Coronary artery (tissue), 2 donors: Measurements from ENCODE around the gene MS4A7.

ENCODE experiments used
- DNase-seq: peaks from one replicate; pipeline ENCODE4 v3.0.0-alpha.2; 2017; ENCODE audit warnings: low spot score
- H3K27ac ChIP-seq, 2 donors: fragments of 200-600 bp; sonication (generic); one replicate each; pipeline ENCODE4 v1.5.1; 2016 to 2019
- H3K4me3 ChIP-seq: fragments of 200-600 bp; sonication (generic); 2 replicates; pipeline ENCODE4 v1.5.1; 2016; ENCODE audit warnings: mild to moderate bottlenecking, moderate library complexity
- TF ChIP-seq, protein P1 (sequence below): fragments of 200-600 bp; sonication (generic); IDR thresholded peaks from one replicate; pipeline ENCODE4 v1.5.1; 2019; ENCODE audit warnings: antibody characterized with exemption

Gene MS4A7

DNA sequence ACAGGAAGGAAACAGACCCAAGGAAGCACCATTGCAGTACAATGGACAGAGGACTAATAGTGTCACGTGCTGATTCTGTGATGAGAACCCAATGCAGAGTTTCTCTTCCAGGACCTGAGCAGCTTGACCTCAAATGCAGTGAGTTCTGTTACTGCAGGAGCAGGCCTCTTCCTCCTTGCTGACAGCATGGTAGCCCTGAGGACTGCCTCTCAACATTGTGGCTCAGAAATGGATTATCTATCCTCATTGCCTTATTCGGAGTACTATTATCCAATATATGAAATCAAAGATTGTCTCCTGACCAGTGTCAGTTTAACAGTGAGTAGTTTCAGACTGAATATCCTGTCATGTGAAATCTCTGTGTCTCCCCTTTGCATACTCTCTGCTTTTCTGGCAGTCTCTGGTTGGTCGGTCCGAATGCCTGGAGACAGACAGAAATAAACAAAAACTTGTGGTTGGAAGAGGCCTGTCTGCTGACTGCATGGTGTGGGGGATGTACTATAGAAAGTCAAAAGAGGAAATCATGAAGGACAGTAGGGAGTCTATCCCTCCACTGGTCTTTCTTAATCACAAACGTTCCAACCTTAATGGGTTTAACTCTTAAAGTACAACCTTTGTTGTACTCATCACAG lies 11.1 kb downstream of the MS4A7 start:
- DNase-seq: no peak
- peak overlapping the region in 1 of 2 donors; percentile 24 for H3K27ac ChIP-seq

DNA sequence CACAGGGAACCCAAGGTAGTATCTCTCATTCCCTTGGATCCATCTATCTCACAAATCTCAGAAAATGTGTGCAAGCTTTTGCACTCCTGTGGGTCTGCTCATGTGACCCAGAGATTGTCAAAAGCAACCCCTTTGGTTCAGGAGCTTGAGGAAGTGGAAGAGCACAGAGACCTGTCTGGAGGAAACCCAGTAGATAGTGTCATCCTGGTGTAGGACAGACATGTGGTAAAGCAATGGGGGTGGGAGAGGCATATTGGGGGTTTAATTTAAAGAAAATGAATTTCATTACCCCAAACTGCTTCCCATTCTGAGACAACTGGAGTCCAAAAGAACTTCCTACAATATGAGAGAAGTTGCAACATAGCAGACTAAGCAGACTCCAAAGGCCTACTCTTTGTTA lies 12.1 kb downstream of the MS4A7 start:
- DNase-seq: no peak
- TF ChIP-seq, protein P1, sequence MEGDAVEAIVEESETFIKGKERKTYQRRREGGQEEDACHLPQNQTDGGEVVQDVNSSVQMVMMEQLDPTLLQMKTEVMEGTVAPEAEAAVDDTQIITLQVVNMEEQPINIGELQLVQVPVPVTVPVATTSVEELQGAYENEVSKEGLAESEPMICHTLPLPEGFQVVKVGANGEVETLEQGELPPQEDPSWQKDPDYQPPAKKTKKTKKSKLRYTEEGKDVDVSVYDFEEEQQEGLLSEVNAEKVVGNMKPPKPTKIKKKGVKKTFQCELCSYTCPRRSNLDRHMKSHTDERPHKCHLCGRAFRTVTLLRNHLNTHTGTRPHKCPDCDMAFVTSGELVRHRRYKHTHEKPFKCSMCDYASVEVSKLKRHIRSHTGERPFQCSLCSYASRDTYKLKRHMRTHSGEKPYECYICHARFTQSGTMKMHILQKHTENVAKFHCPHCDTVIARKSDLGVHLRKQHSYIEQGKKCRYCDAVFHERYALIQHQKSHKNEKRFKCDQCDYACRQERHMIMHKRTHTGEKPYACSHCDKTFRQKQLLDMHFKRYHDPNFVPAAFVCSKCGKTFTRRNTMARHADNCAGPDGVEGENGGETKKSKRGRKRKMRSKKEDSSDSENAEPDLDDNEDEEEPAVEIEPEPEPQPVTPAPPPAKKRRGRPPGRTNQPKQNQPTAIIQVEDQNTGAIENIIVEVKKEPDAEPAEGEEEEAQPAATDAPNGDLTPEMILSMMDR: no peak
- H3K27ac ChIP-seq: no peak overlapping the region
- no peak overlapping the region for H3K4me3 ChIP-seq

More for the DNA sequence above, 11.1 kb downstream of the MS4A7 start:
- TF ChIP-seq, protein P1: no peak
- no peak overlapping the region for H3K4me3 ChIP-seq

DNA sequence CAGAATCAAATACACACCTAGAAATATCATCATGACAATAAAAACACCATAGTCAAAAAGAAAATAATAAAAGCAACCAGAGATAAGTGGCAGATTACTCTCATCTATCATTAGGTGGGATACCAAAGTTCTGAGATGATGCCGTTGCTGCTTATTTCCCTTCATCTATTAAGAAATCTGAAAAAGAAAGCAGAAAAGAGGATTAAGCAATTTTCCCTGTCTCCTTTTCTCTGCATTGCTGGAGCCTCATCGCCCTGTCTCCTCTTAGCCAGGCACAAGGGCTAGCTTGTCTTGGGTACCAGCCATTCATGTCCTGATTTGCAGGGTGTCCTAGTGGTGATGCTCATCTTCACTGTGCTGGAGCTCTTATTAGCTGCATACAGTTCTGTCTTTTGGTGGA lies 14.0 kb downstream of the MS4A7 start:
- TF ChIP-seq, protein P1: no peak

DNA sequence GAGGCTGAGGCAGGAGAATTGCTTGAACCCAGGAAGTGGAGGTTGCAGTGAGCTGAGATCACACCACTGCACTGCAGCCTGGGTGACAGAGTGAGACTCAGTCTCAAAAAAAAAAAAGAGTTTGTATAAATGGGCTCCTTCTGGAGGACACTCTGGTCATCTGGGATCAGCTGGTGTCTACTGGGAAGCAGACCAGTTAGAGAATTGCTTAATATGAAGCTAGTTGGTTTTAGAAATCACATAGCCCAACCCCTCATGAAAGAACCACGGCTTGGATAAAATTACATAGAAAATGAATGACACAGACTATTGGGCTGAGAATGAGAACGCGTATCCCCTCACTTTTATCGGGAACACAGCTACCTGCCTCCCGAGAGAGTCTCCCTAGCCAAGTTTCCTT lies 14.7 kb downstream of the MS4A7 start:
- Histone ChIP-seq H3K27ac (no peak overlapping the region), H3K4me3 (no peak overlapping the region)
- DNase-seq: no peak
- TF ChIP-seq, protein P1: no peak

More for the DNA sequence above, 14.0 kb downstream of the MS4A7 start:
- no peak for DNase-seq
- Histone ChIP-seq H3K27ac (peak overlapping the region in 1 of 2 donors; percentile 16), H3K4me3 (no peak overlapping the region)

DNA sequence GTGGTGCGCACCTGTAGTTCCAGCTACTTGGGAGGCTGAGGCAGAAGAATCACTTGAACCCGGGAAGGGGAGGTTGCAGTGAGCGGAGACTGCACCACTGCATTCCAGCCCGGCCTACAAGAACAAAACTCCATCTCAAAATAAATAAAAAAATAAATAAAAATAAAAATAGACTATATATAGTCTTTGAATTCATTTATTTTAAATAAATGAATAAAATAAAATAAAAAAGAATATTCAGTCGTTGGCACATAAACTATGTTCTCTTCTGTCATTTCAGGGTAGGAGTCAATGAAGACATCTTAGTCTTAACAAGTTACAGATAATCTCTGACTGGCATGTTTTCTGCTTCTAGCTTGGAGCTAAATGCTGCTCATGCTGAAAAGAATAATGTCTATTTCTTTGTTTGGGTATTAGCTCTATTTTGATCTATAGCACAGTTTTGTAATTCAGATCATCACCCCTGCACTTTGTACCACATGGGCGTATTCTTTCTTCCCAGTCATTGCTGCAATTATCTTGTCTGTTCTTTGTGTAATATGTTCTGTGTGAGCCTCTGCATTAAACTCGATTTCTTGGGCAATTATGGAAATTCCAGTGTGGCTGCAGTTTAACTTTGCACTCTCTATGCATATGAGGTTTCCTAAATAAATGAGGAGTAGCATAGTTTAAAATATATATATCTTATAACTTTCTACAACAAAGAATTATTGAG lies 16.5 kb downstream of the MS4A7 start:
- TF ChIP-seq, protein P1: no peak
- DNase-seq: no peak
- no peak overlapping the region for H3K27ac ChIP-seq
- H3K4me3 ChIP-seq: no peak overlapping the region

DNA sequence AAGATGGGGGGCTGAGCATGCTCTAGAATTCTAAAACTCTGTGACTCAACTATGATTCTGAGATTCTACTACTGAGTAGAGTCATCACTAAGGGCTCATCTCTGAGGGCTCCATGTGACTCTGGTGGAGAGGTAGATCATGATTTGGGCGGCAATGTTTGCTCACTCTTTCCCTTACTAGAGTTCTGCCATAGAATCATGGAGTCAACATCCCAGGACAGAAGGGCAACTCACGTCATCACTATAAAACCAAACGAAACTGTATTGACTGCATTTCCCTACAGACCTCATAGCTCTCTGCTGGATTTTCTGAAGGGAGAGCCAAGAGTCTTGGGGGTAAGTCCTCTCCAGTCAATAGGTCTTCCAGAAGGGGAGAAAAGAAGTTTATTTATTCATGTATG lies 18.1 kb downstream of the MS4A7 start, which contains the start of gene MS4A14:
Gene MS4A14 (plus strand): TSS at position 78 of the 400 bp plus-strand sequence. CDS start 120 bp downstream, at position 198.
- no peak for DNase-seq
- H3K27ac ChIP-seq: no peak within 1 kb of the TSS
- no peak within 1 kb of the TSS for H3K4me3 ChIP-seq
- TF ChIP-seq, protein P1: no peak

DNA sequence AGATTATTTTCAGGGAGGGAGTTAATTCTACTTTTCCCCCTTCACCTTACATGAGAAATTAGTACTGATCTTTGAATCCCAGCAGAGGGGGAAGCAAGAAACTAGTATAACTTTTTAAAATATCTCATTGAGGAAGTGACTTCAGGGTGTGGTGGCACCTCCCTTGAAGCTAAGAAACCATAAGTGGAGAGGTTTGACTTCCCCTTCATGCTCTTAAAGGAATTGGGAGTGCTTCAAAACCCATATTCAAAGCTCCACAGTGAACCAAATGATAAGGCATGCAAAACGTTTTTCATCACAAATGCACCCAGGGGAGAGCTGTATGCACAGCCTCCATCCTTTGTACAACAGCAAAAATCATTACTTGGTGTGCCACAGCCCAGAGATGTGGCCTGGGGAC lies 18.5 kb downstream of the MS4A7 start:
- Histone ChIP-seq H3K4me3 (no peak overlapping the region), H3K27ac (no peak overlapping the region)
- TF ChIP-seq, protein P1: no peak
- DNase-seq: no peak
